Stimulated activated CD8-positive, alpha-beta memory T cell treated with anti-CD3 and anti-CD28 coated beads, Interleukin-15, amount 100 ng/mL, for 4 hours (primary cell): ENCODE data around the gene MBP.

Experiments used
- DNase-seq, 2 donors: peaks; one replicate each; pipeline ENCODE4 v3.0.0-alpha.2; 2020; ENCODE audit warnings: low read depth in 2 of 2

MBP gene

DNA sequence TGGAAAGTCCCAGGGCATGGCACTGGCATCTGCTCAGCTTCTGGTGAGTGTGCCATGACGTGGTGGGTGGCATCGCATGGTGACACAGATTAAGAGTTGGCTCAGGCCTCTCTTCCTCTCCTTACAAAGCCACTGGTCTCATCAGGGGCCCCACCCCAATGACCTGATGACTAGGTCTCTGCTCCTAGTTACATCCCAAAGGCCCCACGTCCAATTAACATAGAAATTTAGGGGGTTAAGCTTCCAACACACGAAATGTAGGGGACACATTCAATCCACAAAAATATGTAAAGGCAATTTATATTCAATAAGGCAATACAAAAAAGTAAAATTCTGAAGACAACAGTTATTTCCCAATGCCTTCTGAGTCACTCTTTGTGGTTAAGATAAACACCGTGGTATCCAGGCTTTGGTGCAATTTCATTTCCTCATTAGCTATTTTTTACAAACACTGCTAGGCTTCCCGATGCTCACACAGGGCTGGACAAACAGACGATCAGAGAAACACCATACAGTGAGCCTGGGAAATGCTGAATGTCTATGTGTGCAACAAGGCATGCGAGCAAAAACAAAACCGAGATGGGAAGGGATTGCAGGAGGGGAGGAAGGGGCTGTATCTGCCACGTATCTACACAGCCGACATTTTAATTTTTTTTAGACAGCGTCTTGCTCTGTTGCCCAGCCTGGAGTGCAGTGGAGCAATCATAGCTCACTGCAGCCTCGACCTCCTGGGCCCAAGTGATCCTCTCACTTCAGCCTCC is 67.2 kb downstream of the MBP start:
- DNase-seq = no peak

DNA sequence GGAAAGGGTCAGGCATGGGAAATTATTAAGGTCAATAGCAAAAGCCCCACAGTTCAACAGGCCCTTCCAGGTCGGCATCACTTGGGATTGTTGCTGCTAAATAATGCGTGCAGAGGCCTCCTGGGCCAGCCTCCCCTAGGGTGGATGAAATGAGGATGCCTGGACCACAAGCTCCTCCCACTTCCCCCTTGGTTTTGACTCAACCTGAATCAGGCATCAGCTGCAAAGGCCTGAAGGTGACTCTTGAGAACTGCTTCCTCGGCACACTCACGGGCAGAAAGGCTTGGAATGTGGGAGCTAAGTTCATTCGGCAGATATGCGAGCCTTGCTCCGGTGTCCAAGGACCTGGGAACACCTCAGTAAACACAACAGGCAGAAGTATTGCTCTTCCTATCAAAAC is 69.3 kb downstream of the MBP start:
- DNase-seq = peak; percentile 49 to 61

DNA sequence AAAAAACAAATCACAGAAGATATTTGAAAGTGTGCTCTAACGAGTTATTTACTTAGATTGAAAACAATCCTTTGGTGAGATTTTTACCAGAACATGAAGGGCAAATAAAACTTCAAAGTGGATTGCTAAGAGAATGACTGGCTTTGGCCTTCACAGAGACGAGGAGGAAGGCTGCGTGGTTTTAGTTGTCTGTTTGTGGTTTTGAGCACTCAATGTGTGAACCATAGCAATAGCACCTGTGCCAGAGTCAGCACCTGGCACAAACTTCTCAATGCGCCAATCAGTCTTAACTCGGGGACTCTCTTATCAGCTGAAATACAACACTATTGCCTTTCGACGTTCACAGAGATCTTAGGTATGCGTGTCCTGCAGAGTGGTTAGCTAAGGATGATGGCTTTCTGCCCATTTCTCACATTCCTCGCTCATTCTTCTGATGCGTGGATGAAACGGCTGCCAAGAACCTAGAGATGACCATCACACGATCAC is 70.0 kb downstream of the MBP start:
- DNase-seq = no peak

DNA sequence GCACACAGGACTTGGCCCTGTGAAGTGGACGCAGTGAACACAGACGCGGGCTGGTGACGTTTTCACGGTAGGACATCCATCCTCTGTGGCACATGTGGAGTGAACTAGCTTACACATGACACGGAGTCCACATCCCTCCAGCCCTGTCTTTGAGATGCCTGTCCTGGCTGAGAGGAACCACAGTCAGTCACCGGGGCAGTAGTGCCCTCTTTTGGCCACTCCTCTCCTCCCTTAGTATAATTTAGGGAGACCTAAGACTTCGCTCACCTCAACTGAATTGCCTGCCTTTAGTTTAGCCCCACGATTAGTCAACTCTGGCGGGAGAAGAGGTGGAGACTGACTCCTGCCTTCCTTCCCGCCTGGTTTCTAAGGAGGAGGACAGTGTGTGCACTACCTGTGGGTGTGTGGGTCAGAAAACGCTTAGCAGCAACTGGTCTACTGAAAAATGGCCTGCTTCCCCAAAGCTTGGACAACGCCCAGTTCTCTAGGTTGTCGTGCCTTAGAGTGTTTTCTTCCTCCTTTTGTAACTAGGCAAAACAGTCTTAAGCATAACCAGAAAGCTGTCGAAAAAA is 70.6 kb downstream of the MBP start:
- DNase-seq = no peak

DNA sequence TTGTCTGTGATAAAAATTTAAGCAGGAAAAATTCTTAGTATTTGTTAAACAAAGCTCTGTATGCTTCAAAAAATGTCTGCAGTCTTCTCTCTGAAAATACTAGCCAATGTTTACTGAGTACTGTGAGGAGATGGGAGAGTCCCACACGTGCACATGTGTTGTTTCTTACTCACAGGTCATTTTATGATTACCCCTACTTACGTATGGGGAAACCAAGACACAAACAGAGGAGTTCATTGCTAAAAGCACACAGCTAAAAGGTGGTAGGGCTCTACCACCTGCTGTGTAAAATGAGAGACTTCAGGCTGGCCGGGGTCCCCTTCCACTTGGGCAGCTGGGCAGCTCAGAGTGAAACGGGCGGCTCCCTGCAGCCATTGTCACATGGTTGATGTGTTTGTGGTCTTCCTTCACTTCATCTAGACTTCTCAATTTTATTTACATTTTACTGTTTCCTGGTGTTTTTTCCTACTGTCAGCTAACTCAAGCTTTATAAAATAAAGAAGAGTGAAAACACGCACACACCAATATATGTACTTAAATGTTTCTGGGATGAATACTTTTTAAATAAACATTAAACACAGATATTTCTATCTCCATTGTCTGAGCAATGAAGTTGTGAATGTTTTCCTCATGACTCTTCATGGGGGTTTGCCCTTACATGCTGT is 71.2 kb downstream of the MBP start:
- no peak for DNase-seq

DNA sequence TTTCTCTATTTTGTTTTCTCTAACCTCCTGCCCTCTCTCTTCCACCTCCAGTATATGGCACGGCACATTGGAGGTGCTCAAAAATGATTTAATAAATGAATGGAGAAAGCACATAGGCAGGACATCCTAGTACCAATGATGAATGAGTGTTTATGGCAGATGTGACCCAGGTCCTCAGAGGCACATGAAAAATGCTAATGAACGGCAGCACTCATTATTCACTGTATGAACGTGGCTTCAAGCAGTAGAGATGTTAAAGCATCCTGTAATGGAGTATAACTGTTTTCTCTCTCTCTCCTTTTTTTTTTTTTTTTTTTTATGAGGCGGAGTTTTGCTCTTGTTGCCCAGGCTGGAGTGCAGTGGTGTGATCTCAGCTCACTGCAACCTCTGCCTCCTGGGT is 72.4 kb downstream of the MBP start:
- no peak for DNase-seq

DNA sequence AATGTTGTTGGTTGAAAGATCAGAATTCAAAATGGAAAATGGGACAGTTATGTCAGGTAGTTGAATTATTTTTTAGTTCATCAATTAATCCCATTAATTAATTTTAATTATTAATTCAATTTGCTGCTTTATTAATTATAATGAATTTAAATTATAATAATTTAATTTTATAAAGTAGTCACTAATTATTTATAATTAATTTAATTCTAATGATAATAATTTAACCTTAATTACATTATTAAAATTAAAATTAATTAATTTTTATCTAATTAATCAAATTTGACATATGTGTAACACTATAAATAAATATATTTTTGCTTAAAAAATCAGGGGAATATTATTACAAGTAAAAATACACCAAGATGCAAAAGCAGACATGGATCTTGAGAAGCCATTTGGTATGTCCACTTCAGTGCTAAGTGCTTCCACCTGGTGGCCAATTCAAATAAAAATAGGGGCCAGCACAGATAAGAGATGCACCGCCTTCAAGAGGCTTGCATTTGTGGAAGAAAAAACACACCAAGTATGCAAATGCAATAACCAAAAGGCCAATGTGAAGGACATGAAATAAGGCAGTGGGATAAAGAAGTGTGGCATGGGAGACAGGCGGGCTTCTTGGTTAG is 73.2 kb downstream of the MBP start:
- DNase-seq = no peak

DNA sequence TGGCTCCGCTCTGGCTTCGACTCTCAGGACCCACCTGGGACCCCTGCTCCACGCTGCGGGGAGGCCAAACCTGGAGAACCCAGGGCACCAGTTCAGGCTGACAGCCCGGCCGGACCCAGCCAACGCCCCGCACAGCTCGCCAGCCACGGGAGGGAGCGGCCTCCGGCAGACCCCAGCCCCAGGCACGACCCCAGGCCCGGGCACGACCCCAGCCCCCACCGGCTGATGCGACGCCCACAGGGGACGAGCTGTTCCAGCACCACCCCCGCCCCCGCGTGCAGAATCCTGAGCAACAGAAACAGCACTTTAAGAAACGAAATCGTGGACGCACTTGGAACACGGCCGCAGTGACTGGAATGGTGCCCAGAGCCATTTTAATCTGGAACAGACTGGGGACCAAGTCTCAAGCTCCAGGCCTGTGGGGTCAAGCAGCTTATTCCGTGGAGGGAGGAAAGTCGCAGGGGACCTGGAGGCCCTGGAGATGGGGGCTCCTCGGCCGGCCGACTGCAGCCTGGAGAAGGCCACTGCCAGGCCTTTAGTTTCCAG is 74.2 kb downstream of the MBP start:
- DNase-seq = no peak

DNA sequence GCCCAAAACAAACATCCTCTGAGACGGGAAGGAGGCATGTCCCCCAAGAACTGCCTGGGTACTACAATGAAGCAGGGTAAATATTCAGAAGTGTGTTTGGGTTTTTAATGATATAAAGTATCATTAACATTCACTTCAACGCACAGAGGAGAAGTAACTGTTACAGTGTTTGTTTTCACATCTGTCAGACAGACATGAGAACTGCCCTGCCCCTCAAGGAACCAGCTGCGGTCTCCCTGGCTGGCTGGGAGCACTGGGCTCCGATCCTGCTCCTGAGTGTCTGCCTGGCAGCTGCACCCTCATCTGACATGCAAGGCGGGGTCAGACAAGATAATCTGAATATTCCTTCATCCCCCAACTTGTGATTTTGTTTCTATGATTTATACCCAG is 75.6 kb downstream of the MBP start:
- DNase-seq = no peak

DNA sequence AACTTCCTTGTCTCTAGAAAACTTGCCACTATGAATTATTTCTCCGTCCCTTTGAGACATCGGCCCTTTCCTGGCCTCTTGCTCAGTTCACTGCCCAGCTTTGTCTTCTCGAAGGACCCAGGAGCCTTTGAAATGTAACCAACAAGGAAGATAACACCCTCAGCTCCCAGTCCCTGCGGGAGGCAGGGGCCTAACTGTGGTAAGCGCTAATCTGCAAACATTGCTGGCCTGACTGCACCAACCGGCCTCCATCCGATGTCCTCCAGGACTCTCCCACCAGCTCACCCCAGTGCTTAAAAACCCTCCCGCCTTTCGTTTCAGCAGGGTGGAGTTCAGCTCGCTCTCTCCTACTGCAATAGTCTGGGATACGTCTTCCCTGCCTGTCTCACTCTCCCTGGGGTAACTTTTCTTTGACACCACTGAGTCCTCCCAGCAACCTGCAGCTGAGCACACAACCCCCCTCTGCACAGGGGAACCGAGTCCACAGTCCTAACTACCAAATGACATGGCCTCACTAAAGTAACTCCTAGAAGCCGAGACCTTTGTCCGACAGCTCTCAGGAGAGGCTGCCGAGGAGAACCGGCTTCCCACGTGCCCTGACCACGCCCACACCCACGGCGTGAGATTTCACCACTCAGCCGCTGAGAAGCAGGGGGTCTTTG is 76.1 kb downstream of the MBP start:
- no peak for DNase-seq

DNA sequence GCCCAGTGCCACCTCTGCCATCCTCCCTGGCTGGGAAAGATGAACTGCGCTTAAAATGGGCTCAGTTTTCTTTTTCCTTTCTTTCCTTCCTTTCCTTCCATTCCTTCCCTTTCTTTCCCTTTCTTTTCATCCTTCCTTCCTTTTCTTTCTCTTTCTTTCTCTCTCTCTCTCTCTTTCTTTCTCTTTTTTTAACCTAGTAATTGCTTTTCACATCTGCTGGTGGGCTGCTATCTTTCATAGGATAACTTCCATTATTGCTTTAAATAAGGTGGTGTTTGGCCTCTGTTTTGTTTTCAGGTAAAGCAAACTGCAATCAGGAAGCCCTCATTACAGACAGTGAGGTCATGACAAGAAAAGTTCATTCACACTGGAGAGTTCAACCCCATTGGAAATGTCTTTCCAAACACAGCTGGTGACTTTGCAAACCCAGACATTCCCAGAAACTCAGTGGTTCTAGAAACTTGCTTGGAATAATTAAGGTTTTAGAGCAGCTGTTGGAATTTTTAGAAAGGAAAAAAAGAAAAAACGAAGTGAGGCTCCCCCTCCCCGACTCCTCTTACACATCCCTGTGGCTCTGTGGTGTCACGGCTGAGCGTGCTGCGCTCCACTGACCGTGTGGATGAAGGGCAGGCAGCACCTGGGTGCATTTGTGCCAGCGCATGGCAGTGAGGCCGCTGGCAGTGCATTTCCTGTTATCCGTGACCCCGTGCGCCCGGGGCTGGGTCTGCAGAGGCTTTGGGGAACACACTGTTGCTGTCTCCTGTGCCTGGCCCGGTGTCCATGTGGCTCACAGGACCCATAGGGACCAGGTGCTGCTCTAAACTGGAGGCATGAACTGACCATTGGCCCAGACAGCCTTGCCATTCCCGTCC is 76.9 kb downstream of the MBP start:
- no peak for DNase-seq

DNA sequence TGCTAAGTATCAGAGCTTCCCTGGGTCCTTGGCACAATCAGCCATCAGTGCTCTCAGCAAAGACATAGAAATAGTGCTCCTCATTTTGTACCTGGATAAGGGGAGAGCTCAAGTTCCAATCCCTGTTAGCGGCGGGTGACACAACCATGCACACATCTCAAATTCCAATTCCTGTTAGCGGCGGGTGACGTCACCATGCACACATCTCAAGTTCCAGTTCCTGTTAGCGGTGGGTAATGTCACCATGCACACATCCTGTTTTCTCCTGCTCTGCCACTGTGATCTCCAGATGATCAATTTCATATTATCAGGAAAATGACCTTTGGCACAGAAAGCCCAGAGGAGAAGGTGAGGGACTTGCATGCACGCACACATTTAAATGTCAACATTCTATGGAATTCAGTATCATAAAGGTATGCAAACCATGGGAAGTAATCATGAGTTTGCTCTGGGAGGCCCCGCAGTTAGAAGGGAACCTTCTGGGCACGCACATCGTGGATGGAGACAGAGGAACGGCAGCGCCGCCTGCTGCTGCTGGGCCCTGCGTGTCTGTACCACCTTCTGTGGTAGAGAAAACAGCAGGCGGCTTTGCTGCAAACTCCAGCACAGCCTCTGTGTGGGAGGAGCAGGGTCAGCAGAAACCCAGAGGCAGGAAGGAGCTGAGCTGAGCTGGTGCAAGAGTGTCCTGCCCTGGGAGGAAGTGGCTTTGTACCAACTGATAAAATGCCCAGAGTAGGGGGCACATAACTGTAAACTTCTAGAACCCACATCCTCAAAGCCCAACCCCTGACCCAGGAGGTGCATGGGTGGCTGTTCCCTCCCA is 77.8 kb downstream of the MBP start:
- DNase-seq = peak; percentile 48 to 52

DNA sequence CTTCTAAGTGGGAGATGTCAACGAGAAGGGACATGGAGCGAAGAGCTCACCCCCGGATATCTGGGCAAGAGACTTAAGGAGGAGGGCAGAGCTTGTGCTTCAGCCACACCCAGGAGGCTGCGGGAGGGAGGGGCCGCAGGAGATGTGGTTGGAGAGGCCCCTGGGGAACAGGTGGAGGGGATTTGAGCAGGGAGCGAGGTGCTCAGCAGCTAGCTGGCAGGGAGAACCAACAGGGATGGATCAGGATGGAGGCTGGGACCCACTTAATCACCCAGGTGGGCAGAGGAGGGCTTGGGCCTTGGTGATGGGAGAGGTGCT is 78.3 kb downstream of the MBP start:
- no peak for DNase-seq

DNA sequence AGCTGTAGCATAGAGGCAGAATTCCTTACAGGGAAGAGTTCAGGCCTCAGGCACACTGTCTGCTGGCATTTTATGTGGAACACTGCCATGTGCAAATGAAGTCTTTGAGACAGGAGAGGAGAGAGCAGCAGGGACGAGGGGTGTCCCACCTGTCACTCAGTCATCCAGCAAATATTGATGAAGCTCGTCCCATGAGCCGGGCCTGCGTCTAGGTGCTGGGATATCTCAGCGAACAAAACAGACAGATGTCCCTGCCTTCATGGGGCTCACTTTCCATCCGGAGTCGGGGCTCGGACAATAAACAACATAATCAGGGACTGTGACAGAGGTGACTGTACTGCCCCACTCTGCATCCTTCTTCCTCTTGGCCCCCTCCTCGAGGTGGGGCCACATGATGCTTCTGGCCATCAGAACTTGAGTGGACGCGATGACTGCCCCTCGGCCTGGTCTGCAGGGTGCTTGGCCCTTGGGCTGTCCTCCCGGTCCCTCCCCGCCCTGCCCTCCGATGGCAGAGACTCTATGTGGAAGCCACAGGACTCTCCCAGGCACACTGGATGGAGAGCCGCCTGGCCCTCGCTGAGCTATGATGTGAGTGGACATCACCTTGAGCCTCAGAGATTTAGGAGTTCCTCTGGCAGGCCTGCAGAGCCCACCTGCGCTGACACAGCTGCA is 78.8 kb downstream of the MBP start:
- DNase-seq = no peak

DNA sequence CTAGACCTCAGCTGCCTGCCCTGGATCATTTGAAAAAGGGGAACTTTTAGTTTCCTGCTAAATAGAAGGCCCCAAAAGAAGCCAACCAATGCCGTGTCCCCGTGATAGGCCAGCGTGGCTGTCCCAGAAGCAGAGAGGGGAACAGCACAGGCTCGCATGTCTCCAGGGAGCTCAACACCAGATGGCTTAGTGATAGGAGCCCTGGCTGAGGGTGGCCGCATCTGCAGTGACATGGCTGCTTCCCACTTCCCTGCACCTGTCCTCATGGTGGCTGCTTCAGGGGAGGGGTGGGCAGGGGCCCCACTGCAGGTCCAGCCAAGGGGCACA is 79.6 kb downstream of the MBP start:
- no peak for DNase-seq

DNA sequence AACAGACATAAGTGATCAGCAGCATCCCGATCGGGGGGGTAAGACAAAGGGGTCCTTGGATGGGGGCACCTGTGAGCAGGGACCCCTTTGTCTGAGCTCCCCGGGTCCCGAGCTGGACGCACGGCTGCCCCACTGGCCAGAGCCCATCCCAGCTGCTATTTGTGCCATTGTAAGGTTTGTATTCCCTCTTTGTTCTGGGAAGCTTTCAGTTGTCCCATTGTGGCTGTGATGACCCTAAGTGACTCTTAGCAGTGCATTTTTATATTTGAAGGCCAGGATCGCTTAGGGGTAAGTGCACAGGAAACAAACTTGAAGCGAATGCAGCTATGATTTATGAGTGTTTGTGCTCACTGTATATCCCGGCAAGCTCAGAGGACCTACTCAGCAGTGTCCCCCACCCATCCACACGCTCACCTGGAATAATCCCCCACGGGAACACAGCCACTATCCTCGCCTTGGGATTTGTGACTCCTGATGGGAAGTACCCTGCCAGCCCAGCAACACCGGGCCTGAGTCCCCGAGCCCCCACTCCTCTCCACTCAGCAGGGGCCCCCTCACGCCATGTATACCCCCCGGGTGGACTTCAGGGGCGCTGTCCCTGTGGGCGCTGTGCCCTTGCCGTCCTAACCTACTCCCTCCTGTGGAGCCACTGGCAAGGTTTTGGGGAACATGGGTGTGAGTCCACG is 80.1 kb downstream of the MBP start:
- no peak for DNase-seq

DNA sequence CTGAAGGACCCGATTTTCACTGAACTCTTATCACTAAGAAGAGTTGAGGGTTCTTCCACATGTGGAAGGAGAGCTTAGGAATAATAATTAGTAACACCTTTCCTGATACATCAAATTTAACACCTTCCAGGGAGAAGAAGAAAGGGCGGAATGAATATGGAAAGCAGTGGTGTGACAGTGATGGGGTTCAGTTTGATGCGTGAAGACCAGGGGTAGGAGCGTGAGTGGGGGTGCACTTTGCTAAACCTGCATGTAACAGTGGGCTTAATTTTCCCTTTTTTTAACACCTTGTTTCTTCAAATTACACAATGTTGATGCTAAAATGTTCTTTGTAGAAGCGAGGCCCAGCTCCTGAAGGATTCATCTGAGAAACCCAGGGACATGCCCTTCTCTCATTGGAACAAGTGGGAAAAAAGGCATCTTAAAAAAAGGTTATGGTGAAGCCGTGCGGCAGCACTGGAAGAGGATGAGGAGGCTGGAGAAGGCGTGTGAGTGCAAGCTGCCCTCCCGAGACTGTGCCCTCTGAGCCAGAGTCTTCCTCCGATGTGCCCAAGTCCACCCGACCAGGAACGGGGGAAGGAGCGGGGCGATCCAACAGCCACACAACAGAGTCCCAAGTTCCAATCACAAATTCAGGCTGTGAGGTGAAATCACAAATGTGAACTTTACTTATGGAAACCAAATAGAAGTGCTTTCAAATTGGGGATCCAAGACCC is 80.8 kb downstream of the MBP start:
- no peak for DNase-seq

DNA sequence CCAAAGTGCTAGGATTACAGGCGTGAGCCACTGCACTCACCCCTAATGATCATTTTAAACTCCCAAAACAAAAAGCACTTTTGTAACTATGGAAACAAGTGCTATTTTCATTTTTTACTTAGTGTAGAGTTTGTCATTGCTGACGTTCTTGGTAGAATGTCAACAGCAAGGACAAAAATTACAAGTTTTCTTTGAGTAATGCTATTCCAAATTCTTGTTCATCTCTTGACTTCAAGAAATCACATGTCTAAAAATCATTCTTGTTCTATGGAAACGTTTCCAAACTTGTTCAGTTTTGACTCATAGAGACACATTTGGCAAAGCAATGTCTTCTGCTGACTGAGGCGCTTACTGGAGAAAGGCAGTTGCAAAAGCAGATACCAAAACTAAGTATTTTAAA is 82.6 kb downstream of the MBP start:
- DNase-seq = no peak
